GM18499 (cell line): ENCODE measurements around the gene RELL1.
A peak's percentile ranks its signal among the peaks of the same experiment; 100 is the strongest.
"Not testable (repeated sequence)": the region's sequence is repeated elsewhere in the genome, so short reads cannot be mapped to it uniquely, and the experiment has no call there.

Experiments used
- ATAC-seq: cut with Tn5 transposase; IDR thresholded peaks from one replicate; pipeline ENCODE4 v1.9.1; 2021; ENCODE audit warnings: moderate number of reproducible peaks; ENCODE audit not compliant: insufficient read depth, unreplicated experiment

Gene RELL1

DNA sequence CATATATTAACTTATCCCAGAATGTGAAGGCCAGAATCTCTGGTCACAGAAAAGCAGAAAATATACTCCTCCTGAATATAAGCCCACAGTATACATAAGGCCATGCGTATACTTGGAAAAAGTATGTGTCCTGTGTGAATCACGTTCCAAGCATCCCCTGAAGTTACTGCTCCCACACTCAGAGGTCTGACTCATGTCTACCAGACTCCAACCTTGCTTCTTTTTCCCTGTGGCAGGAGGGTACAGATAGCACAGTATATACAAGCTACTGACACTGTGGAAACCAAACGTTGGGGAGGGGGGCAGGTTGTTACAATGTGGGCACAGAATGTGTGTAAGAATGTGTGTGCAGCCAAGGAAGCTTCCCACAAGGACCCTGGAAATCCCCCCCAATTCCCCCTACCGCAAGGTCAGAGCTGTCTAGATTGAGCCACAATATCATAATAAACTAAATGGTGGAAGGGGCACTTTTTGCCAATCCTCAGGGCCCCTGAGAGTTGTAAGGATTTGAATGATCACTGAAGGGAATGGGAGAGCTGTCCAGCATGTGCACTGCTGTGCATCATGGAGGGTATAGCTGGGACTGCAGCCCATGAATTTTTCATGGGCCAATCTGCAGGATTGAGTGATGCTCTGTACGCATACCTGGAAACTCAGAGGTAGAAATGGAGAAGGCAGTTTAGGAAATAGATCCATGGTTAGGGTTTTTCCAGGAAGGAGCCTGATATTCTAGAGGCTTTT, 7.4 kb upstream of the RELL1 start:
- ATAC-seq: no peak

DNA sequence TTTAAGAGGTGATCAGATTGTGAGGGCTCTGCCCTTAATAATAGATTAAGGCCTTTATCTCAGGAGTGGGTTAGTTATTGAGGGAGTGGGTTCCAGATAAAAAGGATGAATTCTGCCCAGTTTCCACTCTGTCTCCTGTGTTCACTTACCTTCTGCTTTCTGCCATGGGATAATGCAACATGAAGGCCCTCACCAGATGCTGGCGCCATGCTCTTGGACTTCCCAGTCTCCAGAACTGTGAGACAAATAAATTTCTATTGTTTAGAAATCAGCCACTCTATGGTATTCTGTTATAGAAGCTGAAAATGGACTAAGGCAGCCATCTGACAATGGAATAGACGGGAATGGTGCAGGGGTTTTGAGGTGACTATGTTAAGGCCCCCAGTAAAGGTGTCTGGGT, 6.9 kb upstream of the RELL1 start:
- ATAC-seq: no peak

DNA sequence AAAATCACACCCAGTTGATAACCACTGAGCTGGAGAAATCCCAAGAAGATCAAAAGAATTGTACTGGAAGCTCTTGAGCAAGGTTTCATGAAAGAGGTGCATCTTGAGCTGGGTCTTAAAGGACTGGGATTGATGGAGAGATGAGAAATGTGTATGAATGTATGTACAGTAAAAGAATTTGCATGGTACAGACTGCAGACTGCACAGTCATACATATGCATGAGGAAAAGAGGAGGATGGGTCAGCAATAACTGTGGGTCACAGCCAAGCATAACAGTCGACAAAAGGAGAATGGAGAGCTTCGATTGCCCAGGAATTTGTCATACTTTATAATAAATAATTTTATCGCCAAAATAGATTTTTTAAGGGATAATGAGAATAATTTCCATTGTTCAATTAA, 4.8 kb upstream of the RELL1 start:
- ATAC-seq: no peak

DNA sequence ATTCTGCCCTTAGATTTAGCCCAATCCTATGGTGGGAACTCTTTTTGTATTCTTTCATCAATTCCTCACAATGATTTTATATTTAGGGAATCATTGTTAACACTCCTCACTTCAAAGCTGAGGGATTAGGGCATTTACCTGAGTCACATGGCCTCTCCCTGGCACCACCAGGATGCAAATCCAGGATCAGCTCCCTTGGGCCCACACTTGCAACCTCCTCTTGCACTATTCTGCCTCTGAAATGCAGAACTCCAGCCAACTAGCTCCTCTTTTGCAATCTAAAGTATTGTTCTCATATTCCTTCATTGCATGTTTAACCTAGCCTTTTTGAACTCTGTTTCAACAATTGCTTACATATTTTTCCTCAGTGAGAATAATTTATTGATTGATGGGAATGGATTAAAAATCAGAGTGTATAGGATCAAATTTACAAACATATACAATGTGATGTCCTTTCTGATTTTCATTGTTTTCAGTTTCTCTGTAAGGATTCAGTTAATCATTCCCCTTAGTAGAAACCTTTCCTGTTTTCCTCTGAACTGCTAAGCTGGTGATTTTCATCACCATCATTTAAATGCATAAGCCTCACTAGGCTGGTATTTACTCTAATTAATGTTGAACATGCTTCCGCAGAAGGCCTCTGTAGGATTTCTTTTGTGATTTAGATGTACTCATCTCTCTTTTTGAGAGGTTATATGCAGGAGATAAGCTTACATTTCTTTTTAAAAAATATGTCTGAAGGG, 3.3 kb upstream of the RELL1 start:
- ATAC-seq: no peak

DNA sequence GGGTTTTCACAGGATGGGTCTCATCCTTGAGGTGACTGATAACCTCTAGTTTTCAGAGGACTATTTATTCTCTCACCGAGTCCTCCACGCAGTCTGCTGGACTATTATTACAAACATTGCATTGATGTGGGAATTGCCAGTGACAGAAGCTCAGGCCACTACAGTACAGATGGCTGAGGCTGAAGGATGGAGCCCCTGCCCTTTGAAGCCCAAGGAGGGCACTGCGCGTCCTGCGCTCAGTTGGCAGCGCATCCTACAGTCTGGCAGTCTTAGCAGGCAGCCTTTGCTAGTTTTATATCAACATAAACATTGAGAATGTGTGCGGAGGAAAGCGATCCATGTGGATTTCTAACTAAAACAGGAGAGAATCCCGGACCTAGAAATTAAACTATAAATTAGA, 1.5 kb upstream of the RELL1 start:
- ATAC-seq: no peak

DNA sequence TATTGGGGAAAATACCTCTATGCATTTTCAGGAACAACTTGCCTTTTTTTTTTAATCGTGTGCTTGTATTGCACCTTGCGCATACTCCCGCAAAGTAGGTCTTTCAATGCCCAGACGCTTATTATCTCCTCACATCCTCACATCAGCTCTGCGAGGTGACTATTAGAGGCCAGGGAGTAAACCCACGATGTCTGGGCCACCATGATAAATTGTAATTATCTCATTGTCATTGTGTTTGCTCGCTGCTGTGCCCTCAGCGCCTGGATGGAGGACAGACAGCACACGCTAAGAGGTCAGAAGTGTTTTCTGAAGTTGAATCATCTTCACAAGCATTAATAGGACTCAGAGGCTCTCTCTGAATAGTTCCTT, 1.0 kb upstream of the RELL1 start:
- ATAC-seq: no peak

DNA sequence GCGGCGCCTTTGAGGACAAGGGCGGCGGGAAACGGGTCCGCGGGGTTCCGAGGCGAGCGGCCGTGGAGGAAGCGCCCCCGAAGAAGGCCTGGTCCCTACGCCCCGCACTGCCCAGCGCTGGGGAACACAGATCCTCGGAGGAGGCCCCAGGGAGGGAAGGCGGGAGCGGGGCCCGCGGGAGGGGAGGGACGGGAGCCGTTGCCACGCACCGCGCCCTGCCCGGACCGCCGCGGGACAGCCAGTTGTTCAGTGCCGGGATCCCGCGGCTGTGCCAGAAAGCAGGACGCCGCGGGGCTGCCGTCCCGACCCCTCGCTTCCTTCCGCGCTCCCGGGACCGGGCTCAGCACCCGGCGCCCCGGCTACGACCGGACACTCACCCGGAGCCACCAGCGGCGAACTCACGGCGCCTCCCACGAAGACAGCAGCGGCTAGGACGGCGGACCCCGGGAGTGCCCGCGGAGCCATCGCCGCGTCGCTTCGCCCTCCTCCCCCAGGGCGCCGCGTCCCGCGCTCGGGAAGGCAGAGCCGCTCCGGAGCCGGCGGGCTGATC, 278 bp downstream of the RELL1 start:
- ATAC-seq: peak; percentile 11

DNA sequence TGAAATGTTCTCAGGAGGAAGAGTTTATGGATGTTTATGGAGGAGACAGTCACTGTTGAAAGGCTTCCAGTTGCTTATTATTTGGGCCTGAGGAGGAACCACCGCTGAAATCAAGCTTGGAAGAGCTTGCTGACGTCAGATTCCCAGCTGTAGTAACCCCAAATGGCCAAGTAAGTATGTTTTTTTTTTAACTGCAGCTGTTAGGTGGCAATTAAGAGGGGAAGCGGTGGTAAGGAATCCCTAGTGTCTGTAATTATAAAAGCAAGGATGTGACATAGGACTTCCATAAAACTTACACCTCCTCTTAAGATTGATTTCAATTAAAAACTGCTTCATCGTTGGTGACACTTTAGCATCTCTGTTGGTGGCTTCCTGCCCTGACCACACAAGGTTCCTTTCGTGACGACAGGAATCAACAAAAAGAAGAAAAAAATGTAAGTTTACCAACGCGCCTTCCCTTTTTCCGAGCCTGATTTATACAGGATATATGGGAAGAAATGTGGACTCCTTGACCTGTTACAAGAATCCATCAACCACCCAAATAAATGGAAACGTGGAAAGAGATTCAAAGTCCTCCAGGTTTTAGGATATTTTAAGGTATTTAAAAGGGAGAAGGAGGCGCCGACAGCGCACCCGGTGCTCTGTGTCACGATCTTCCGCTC, 884 bp downstream of the RELL1 start:
- ATAC-seq: no peak

DNA sequence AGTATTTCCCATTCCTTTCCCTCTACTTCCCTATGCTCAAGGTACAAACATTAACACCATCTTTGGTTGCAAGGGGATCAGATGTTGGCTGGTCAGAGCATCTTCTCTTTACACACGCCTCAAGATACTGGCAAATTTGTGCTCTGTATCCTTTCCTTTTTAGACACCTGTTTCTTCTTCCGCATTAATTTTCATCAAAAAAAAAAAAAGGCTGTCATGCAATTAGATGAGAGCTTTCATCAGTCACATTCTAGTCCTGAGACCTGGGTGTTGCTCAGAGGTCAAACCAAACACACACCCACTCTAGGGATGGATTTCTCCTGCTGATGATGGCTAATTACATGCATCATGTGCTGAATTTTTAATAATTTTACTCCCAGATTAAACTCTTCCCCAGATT, 2.0 kb downstream of the RELL1 start:
- no peak for ATAC-seq

DNA sequence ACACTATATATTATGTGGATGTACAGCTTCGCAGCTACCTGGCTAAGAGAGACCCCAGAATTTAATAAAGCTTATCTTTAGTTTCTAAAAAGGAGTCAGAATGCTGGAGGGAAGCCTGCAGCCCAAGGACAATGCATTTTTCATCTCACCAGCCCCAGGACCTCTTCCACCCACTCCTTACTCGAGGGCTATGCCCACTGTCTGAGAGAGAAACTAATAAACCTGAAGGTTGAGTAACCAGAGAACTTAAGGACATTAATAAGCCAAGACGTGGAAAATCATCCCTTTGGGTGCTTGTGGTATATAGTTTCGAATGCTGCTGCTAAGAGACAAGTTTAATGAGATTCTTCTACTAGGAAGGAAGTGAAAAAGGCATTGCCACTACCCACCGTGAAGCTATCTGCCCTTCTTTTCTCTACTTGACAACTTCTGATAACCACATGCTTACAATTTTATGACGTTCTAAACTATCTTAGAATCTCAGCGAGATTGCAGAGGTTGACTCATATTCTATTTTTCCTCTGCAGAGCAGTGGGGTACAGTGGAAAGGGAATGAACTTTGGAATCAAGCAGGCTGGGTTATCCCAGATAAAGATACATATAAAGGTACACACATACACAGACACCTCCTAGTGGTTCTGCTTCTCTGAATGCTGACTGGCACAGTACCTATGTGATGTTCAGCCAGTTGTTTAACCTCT, 3.3 kb downstream of the RELL1 start:
- ATAC-seq: peak; percentile 27

DNA sequence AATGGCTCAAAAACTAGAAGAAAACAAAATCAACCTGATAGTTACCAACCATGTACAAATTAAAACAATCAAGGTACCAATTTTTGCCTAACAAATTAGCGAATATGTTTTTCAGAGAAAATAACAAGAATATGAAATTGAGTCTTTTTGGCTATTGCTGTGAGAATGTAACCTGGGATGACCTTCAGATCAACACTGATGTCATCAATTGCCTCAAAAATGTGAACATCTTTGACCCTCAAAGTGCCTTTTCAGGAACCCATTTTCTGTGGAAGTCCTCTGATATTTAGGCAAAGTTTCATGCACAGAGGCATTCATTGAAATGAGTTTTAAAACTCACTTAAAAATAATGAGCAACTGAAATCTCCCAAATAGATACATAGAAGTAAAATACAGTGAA, 6.1 kb downstream of the RELL1 start:
- ATAC-seq: no peak

DNA sequence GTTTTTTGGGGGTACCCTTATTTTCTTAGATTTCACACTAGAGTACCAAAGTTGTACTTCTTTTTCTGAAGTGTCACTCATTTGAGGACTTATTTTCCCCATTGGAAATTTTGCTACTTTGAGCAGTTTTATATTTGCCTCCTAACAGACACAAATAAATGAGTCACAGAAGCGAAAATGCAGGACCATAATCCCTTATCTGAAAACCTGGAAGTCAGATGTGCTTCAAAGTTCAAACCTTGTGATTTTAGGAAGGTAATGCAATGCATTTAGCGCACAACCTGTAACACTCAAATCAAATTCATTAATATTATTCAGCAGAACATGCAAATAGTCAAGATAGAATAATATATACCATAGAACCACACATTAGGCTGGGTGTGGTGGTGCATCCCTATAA, 6.9 kb downstream of the RELL1 start:
- no peak for ATAC-seq

DNA sequence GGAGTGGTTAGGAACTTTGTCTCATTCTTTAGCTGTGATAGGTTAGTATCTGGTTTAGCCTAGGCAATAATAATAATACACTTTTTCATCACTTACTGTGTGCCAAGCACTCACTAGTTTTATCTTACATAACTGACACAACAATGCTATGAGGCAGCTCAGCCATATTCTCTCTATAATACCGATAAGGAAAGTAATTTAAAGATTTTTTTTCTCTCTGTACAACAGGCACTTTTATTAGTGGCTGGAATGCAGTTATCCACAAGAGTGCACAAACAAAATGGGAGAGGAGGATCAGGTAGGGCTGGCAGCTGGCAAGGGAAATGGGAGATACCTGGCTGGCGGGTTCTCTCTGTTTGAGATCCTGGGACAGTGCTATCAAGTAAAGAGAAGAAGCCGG, 7.6 kb downstream of the RELL1 start:
- no peak for ATAC-seq

DNA sequence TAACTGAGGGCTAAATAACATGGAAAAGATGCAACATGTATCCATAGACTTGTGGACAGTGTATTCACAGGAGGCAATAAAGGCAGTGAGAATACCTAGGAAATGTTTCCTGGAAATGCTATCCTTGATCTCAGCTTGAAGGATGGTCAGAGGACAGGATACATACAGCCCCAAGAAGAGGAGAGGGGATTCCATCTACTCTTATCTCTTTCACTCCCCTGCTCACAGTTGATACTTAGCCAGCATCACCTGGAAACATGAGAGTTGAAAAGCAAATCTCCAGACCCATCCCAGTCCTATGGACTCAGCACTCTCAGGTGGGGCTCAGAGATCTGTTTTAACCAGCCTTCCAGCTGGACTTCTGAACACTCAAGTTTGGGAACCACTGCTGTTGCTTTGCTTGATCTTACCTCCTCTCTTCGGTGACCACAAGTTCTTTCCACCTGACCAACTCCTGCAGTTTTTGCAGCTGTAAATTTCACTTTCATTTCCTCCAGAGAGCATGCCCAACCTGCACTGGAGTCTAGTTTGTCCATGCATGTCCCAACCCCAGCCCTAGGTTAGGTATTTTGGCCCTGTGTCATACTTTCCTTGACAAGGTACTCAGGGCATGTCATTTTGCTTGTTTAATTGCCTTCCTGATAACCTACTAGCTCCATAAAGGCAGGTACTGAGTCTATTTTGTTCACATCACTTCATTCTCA, 10.4 kb downstream of the RELL1 start:
- peak; percentile 88 for ATAC-seq

DNA sequence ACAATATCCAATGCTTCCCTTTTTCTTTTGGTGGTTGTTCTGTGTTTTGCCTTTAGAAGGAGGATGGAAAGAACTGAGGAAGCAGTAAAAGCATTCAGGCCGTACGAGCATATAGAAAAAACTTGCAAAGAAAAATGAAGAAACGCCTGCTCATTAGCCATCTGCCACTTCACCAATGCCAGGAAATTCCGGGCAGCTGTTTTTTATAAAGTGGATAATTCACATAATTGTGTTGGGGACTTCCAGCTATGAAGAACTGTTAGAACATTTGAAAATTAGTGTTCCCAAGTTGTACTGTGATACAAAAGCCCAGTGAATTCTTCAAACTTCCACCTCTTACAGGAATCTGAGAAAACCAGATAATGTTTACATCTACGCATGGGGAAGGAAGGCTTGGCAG, 11.7 kb downstream of the RELL1 start:
- no peak for ATAC-seq

DNA sequence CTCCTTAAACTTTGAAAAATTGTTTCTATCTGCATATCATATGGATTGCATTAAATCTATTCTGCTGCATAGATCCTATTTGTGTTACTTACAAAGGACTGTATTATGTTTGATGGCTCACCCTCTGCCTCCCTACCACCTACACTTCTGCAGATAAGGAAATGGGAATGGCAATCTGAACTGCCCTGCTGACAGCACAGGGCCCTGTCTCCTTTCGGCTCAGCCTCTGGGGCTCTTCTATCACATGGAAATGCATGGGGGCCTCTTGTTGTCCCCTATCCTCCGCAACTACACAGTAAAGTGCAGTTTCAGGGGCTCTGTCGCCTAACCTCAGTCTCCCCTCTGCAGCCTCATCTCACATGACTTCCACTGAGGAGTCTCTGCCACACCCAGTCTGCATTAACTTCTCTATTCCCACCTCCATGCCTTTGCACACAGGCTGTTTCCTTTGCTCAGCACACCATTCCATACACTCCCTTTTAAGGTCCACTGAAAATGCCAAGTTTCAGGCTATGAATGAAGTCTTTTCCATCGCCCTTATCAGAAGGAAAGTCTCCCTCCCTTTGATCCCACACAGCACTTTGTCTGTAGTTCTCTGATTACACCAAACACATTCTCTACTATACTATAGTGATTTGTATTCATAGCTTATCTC, 12.5 kb downstream of the RELL1 start:
- no peak for ATAC-seq

DNA sequence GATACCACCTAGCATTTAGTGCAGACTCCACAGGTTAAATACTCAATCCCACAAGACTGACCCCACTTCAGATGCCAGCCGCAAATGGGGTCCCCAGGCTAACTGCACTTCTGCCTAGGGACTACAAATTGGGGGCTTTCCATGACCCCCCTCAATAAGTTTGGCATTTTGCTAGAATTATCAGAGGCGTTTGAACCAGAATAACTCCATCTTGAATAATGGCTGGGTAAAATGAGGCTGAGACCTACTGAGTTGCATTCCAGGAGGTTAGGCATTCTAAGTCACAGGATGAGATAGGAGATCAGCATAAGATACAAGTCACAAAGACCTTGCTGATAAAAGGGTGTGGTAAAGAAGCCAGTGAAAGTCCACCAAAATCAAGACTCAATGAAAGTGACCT, 15.1 kb downstream of the RELL1 start:
- no peak for ATAC-seq

DNA sequence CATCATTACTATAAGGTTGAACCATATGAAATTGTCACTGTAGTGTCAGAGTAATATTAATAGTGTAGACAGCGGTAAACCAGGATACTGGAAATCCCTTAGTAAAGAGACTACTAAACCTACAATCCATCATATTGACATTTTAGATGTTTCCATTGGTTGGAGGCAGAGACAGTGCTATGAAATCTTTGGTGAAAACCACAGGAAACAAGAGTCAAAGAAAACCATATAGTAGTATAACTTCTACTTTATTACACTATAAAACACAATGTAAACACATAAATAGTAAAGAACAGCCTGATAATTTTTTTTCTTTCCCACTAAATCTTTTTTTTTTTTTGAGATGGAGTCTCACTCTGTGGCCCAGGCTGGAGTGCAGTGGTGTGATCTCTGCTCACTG, 15.9 kb downstream of the RELL1 start:
- no peak for ATAC-seq

DNA sequence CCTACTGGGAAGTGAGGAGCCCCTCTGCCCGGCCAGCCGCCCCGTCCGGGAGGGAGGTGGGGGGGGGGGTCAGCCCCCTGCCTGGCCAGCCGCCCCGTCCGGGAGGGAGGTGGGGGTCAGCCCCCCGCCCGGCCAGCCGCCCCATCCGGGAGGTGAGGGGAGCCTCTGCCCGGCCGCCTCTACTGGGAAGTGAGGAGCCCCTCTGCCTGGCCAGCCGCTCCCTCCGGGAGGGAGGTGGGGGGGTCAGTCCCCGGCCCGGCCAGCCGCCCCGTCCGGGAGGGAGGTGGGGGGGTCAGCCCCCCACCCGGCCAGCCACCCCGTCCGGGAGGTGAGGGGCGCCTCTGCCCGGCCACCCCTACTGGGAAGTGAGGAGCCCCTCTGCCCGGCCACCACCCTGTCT, 17.1 kb downstream of the RELL1 start:
- ATAC-seq: not testable (repeated sequence)
